OCI-LY7 (cell line): ENCODE measurements around the gene TCP10L. TPM values are rescaled to one million over a fixed set of nuclear protein-coding genes. Genes with fewer than 3 reads are reported as not detected.

Experiments used
- BruUV-seq: library from RNA; stranded (reverse); fragments of 400-500 nt; replicated peaks from 2 replicates; lab custom pipeline; 2021; lab: Mats Ljungman, UMichigan
- CTCF ChIA-PET: fragments of 300-600 bp; sonication (Branson Sonifier 250); formaldehyde crosslinking; loops from one replicate; lab custom pipeline; 2022; ENCODE audit warnings: antibody characterized with exemption; ENCODE audit not compliant: unreplicated experiment; lab: Charles Lee
- POLR2A ChIA-PET: fragments of 300-600 bp; sonication (Branson Sonifier 250); formaldehyde crosslinking; loops from one replicate; lab custom pipeline; 2022; ENCODE audit warnings: antibody characterized with exemption; lab: Charles Lee
- DNase-seq: peaks from one replicate; pipeline ENCODE4 v3.0.0-alpha.2; 2015; ENCODE audit warnings: low spot score
- H2AFZ ChIP-seq: fragments of 200-600 bp; sonication (generic), shearing (Covaris generic); 2 replicates; pipeline ENCODE4 v1.6.1; 2014; ENCODE audit warnings: mild to moderate bottlenecking, antibody characterized with exemption, low read length, moderate library complexity
- H3K27ac ChIP-seq: fragments of 200-600 bp; sonication (generic); 2 replicates; pipeline ENCODE4 v1.5.1; 2014; ENCODE audit warnings: mixed run types, low read depth, mild to moderate bottlenecking, moderate library complexity, low read length, inconsistent platforms; ENCODE audit not compliant: poor library complexity, severe bottlenecking
- H3K36me3 ChIP-seq: fragments of 200-600 bp; sonication (generic); 2 replicates; pipeline ENCODE4 v1.6.1; 2014; ENCODE audit warnings: mild to moderate bottlenecking, antibody characterized with exemption, low read length, moderate library complexity, mixed read lengths; ENCODE audit not compliant: insufficient read depth
- H3K4me1 ChIP-seq: fragments of 200-600 bp; sonication (generic); 2 replicates; pipeline ENCODE4 v1.5.1; 2014; ENCODE audit warnings: mild to moderate bottlenecking, low read length; ENCODE audit not compliant: insufficient read depth, poor library complexity, severe bottlenecking
- H3K4me2 ChIP-seq: fragments of 200-600 bp; sonication (generic); 2 replicates; pipeline ENCODE4 v1.6.1; 2014; ENCODE audit warnings: mild to moderate bottlenecking, low read length
- H3K4me3 ChIP-seq: fragments of 200-600 bp; sonication (generic); 2 replicates; pipeline ENCODE4 v1.5.1; 2014; ENCODE audit warnings: mild to moderate bottlenecking, low read depth, low read length; ENCODE audit not compliant: poor library complexity, severe bottlenecking
- H3K79me2 ChIP-seq: fragments of 200-600 bp; sonication (generic); 2 replicates; pipeline ENCODE4 v1.6.1; 2016; ENCODE audit warnings: low read depth, mild to moderate bottlenecking, low read length, moderate library complexity, mixed read lengths; ENCODE audit not compliant: insufficient read depth
- H3K9me2 ChIP-seq: fragments of 200-600 bp; sonication (generic); 2 replicates; pipeline ENCODE4 v1.6.1; 2016; ENCODE audit warnings: mild to moderate bottlenecking, low read length, mixed read lengths; ENCODE audit not compliant: insufficient read depth
- H3K9me3 ChIP-seq: fragments of 200-600 bp; sonication (generic); 2 replicates; pipeline ENCODE4 v1.6.1; 2014; ENCODE audit warnings: mild to moderate bottlenecking, mixed run types, low read length, mixed read lengths
- H4K20me1 ChIP-seq: fragments of 200-600 bp; sonication (generic); 2 replicates; pipeline ENCODE4 v1.6.1; 2014; ENCODE audit warnings: mild to moderate bottlenecking, antibody characterized with exemption, low read length, moderate library complexity, mixed read lengths; ENCODE audit not compliant: insufficient read depth
- CTCF ChIP-seq: fragments of 200-600 bp; sonication (generic); conservative IDR thresholded peaks from 2 replicates; pipeline ENCODE4 v1.5.1; 2014; ENCODE audit warnings: mild to moderate bottlenecking, antibody characterized with exemption, low read length, moderate library complexity, mixed read lengths
- EZH2phosphoT487 ChIP-seq: fragments of 200-600 bp; sonication (generic); IDR thresholded peaks from 2 replicates; pipeline ENCODE4 v1.6.1; 2018; ENCODE audit warnings: low read depth, borderline replicate concordance, mild to moderate bottlenecking, mixed run types, antibody characterized with exemption, low read length, moderate library complexity, mixed read lengths
- intact Hi-C: fragments of 100-400 bp; cut with micrococcal nuclease; formaldehyde crosslinking; loops from one replicate; pipeline ENCODE4 v1.10.0; 2022; ENCODE audit not compliant: unreplicated experiment
- total RNA-seq, 2 experiments: library from RNA; depleted of rRNA in 1 of 2; stranded (reverse); fragments of >200 nt in 1 of 2; shearing (Covaris generic) in 1 of 2; gene quantifications; 2 replicates each; pipeline ENCODE4 v1.2.3, GENCODE V29; 2014 to 2022

The TCP10L gene
- total RNA-seq, 2 experiments from 2014 or later = 0.63 to 3.9 TPM

- Histone ChIP-seq H3K9me3 (no peaks in the 10 kb centered on the region), H3K9me2 (no peaks in the 10 kb centered on the region), H3K79me2 (no peaks in the 10 kb centered on the region), H3K27ac (no peak overlapping the region), H3K4me2 (no peak overlapping the region), H4K20me1 (no peaks in the 10 kb centered on the region), H3K4me3 (no peak overlapping the region), H3K36me3 (peaks cover 15% of the 10 kb centered on the region), H2AFZ (no peak overlapping the region), H3K4me1 (no peaks in the 10 kb centered on the region)
- TF ChIP-seq CTCF (no peak), EZH2phosphoT487 (no peak)
- no peak for DNase-seq
- POLR2A ChIA-PET = no interaction called here
- BruUV-seq = no TSS peak
- intact Hi-C loops = no loop called here
- CTCF ChIA-PET = no interaction called here
Measured at GRCh38 chr21:32593690-32594089, 8.4 kb upstream of the TCP10L start.

GRCh38 chr21:32592929-32593502 is 7.7 kb upstream of the TCP10L start:
- H3K4me1 ChIP-seq = no peaks in the 10 kb centered on the region
- no peaks in the 10 kb centered on the region for H3K79me2 ChIP-seq
- no peak for TF ChIP-seq CTCF
- no peak for TF ChIP-seq EZH2phosphoT487
- no TSS peak for BruUV-seq
- no peaks in the 10 kb centered on the region for H4K20me1 ChIP-seq
- H2AFZ ChIP-seq = no peak overlapping the region
- ChIA-PET POLR2A (no interaction called here), CTCF (no interaction called here)
- H3K27ac ChIP-seq = no peak overlapping the region
- no peaks in the 10 kb centered on the region for H3K9me3 ChIP-seq
- no peak overlapping the region for H3K4me2 ChIP-seq
- intact Hi-C loops = no loop called here
- no peaks in the 10 kb centered on the region for H3K9me2 ChIP-seq
- no peak for DNase-seq
- H3K4me3 ChIP-seq = no peak overlapping the region
- peaks cover 9% of the 10 kb centered on the region; the same call in 1 of the 2 replicates for H3K36me3 ChIP-seq

- no peaks in the 10 kb centered on the region for H3K9me3 ChIP-seq
- BruUV-seq = no TSS peak
- H3K79me2 ChIP-seq = no peaks in the 10 kb centered on the region
- H3K36me3 ChIP-seq = no peaks in the 10 kb centered on the region
- H2AFZ ChIP-seq = no peak overlapping the region
- CTCF ChIA-PET = no interaction called here
- H4K20me1 ChIP-seq = no peaks in the 10 kb centered on the region
- TF ChIP-seq CTCF = no peak
- no peak for TF ChIP-seq EZH2phosphoT487
- H3K27ac ChIP-seq = no peak overlapping the region
- H3K4me3 ChIP-seq = no peak overlapping the region
- no peaks in the 10 kb centered on the region for H3K9me2 ChIP-seq
- intact Hi-C loops = no loop called here
- H3K4me2 ChIP-seq = no peak overlapping the region
- H3K4me1 ChIP-seq = no peaks in the 10 kb centered on the region
- POLR2A ChIA-PET = interaction anchor here (0.6 kb wide), 1 partner anchor 1137 kb away, joined by 3 read pairs; no protein-coding TSS in a partner anchor
- no peak for DNase-seq
Measured at GRCh38 chr21:32590130-32590529, 4.8 kb upstream of the TCP10L start.
